ENCODE data around the gene ADPRHL1. TPM values are rescaled to one million over a fixed set of nuclear protein-coding genes. Genes with fewer than 3 reads are reported as not detected.

Gene ADPRHL1
- total RNA-seq, 1 donor from 2014 or later, result 8.4 TPM

DNA sequence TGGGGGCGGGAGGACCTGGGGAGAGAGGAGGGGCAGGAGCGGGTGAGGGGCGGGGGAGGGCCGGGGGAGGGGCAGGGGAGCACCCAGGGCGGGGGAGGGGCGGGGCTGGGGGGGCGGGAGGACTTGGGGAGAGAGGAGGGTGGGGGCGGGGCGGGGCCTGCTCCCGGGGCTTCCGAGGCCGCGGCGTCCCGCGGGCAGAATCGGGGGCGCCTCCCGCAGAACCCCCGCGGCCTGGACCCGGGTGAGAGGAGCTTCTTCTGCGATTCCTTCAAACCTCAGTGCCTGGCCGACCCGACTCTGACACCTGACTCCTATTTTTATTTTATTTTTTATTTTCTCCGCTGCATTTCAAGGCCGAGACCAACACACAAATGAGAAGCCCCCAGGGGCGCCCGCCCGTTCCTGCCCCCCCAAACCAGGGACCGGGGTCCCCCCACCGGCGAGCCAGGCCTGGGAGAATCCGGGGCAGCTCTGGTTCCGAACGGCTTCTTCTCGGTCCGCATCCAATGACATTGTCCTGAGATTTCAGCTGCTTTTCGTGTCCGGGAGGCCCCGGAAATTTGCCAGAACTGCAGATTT, 88.9 kb downstream of the ADPRHL1 start:
- Mint-ChIP-seq H3K27me3 (ENCODE audit: low read depth) (peaks cover 3% of the 10 kb centered on the region), H3K4me3 (ENCODE audit: unreplicated experiment) (peak overlapping the region; percentile 19), H3K9me3 (ENCODE audit: low read depth) (no peaks in the 10 kb centered on the region), H3K27ac (ENCODE audit: unreplicated experiment) (no peak overlapping the region), H3K4me1 (ENCODE audit: low read depth) (peaks cover 5% of the 10 kb centered on the region), H3K36me3 (ENCODE audit: low read depth) (no peaks in the 10 kb centered on the region)
- DNase-seq (ENCODE audit: low spot score), result no peak
- TF ChIP-seq, protein P1, sequence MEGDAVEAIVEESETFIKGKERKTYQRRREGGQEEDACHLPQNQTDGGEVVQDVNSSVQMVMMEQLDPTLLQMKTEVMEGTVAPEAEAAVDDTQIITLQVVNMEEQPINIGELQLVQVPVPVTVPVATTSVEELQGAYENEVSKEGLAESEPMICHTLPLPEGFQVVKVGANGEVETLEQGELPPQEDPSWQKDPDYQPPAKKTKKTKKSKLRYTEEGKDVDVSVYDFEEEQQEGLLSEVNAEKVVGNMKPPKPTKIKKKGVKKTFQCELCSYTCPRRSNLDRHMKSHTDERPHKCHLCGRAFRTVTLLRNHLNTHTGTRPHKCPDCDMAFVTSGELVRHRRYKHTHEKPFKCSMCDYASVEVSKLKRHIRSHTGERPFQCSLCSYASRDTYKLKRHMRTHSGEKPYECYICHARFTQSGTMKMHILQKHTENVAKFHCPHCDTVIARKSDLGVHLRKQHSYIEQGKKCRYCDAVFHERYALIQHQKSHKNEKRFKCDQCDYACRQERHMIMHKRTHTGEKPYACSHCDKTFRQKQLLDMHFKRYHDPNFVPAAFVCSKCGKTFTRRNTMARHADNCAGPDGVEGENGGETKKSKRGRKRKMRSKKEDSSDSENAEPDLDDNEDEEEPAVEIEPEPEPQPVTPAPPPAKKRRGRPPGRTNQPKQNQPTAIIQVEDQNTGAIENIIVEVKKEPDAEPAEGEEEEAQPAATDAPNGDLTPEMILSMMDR (IDR thresholded peaks at IDR 0.05), result no peak

GRCh38 chr13:113361406-113361805, 91.9 kb downstream of the ADPRHL1 start:
- Mint-ChIP-seq H3K9me3 (ENCODE audit: low read depth) (no peaks in the 10 kb centered on the region), H3K27me3 (ENCODE audit: low read depth) (peaks cover 6% of the 10 kb centered on the region), H3K4me1 (ENCODE audit: low read depth) (peaks cover 9% of the 10 kb centered on the region), H3K4me3 (ENCODE audit: unreplicated experiment) (no peak overlapping the region), H3K36me3 (ENCODE audit: low read depth) (no peaks in the 10 kb centered on the region), H3K27ac (ENCODE audit: unreplicated experiment) (no peak overlapping the region)
- TF ChIP-seq, protein P1 (IDR thresholded peaks at IDR 0.05), result no peak
- no peak for DNase-seq (ENCODE audit: low spot score)

DNA sequence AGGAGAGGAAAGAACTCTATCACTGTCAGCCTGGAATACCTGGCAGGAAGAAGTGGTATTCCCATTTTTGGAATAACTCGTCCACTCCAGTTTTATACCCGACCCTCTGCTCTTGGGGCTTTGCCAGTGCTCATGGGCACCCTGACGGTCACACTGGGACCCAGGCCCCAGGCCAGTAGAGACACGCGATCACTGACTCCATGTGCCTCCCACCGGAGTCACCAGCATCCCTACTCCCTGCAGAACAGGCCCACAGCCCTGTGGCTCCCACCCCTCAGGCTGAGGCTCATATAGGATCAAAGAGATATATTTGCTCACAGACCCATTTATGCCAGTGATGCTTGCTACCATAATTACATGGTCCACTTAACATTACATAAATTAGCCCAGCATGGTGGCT, 92.8 kb downstream of the ADPRHL1 start:
- no peaks in the 10 kb centered on the region for H3K36me3 Mint-ChIP-seq (ENCODE audit: low read depth)
- H3K9me3 Mint-ChIP-seq (ENCODE audit: low read depth), result no peaks in the 10 kb centered on the region
- no peak overlapping the region for H3K27ac Mint-ChIP-seq (ENCODE audit: unreplicated experiment)
- TF ChIP-seq, protein P1 (IDR thresholded peaks at IDR 0.05), result no peak
- H3K4me1 Mint-ChIP-seq (ENCODE audit: low read depth), result peaks cover 9% of the 10 kb centered on the region
- DNase-seq (ENCODE audit: low spot score), result no peak
- no peak overlapping the region for H3K4me3 Mint-ChIP-seq (ENCODE audit: unreplicated experiment)
- H3K27me3 Mint-ChIP-seq (ENCODE audit: low read depth), result peaks cover 6% of the 10 kb centered on the region

DNA sequence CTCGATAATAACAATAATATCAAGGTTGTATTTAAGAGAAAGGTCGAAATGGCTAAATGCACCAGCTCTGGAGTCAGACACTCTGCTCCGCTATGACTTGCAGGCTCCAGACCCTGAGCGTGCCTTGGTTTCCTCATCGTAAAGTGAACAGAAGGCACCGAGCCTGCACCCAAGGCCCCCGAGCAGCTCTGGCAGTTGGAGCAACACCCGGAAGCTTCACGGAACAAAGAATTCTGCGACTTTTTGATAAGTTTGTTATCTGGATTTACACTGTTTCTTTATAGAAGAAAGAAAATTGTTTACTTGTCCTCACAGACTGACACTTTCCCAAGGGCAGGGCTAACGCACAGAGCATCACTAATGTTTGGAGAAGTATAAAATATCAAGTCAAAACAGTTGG, 93.7 kb downstream of the ADPRHL1 start:
- Mint-ChIP-seq H3K4me3 (ENCODE audit: unreplicated experiment) (no peak overlapping the region), H3K4me1 (ENCODE audit: low read depth) (peaks cover 9% of the 10 kb centered on the region), H3K27me3 (ENCODE audit: low read depth) (peaks cover 6% of the 10 kb centered on the region), H3K9me3 (ENCODE audit: low read depth) (no peaks in the 10 kb centered on the region), H3K27ac (ENCODE audit: unreplicated experiment) (no peak overlapping the region), H3K36me3 (ENCODE audit: low read depth) (no peaks in the 10 kb centered on the region)
- DNase-seq (ENCODE audit: low spot score), result no peak
- TF ChIP-seq, protein P1 (IDR thresholded peaks at IDR 0.05), result no peak

GRCh38 chr13:113358653-113359190, 94.6 kb downstream of the ADPRHL1 start:
- H3K4me3 Mint-ChIP-seq (ENCODE audit: unreplicated experiment), result no peak overlapping the region
- TF ChIP-seq, protein P1 (IDR thresholded peaks at IDR 0.05), result no peak
- H3K36me3 Mint-ChIP-seq (ENCODE audit: low read depth), result no peaks in the 10 kb centered on the region
- peaks cover 9% of the 10 kb centered on the region for H3K4me1 Mint-ChIP-seq (ENCODE audit: low read depth)
- H3K27me3 Mint-ChIP-seq (ENCODE audit: low read depth), result peaks cover 6% of the 10 kb centered on the region
- DNase-seq (ENCODE audit: low spot score), result no peak
- H3K27ac Mint-ChIP-seq (ENCODE audit: unreplicated experiment), result no peak overlapping the region
- no peaks in the 10 kb centered on the region for H3K9me3 Mint-ChIP-seq (ENCODE audit: low read depth)

Measured in chondrocyte (in vitro differentiated cells).